SW480 (cell line): ENCODE measurements around the gene BMP2K.

Experiments used
- DNase-seq: peaks from one replicate; pipeline ENCODE4 v3.0.0-alpha.2; 2016; ENCODE audit warnings: low spot score

Gene BMP2K

DNA sequence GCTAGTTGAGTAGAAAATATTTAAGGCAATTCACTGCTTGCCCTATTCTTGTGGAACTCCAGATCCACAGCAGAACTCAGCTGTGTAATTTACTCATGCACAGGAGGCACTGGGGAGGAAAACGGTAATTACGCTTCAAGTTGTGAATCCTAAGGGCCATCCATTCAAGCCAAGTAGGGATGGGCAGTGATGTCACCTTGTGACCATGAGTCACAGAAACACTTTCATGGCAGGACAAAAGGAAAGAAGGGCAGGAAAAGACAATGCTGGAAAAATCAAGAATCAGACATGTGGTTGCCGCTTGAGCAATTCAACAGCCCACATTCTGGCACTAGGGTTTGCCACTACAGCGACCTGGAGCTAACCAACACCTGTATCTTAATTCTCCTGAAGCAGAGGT, 161.7 kb downstream of the BMP2K start:
- DNase-seq = peak; percentile 2

DNA sequence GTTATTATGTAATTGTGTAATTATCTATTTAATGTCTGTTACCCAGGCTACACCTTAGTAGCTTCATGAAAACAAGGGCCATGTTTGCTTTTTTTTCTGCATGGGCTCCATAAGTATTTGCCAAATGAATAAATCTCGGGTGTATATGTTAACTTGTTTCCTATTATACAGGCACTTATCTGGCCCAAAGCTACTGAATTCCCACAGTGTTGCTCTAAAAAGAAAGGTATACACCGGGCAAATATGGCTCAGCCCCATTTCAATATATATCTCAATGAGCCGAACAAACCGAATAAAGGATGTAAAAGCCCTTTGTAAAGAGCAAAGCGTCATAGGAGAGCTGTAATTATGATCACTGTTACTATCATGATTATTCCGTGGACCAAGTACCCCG, 162.3 kb downstream of the BMP2K start:
- DNase-seq = no peak

DNA sequence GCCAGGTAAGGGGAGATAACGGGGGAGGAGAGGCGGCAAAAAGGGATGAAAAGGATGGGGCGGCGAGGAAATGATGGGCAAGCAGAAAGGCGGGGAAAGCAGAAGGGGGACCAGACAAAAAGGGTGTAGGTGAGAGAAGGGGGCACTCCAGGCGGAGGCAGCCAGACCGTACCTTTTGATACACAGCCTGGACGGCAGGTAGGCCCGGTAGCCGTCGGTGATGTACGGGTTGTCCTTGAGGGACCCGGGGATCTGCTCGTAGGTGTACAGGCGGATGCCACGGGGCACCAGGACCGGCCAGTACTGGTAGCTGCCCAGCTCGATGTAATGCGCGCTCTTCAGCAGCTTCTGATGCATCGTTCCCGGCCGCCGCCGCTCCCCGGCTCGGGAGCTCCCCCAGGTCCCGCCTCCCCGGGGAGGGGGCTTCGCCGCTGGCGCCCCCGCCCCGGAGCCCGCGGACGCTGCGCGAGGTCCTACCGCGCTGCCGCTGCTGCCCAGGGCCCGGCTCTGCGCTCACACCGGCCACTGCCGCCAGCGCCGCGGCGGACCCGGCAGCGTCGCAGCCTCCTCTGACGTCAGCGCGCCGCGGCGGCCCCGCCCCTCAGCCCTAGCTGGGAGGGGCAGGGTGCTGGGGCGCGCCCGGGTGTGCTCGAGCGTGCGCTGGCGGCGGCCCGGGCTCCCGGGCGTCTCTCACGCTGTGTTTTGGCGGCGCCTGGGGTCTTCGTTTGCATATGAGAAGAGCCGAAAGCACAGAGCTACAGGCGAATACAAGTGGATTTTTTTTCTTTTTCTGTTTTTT, 162.9 kb downstream of the BMP2K start, which contains the start of gene PAQR3:
Gene PAQR3 (minus strand): TSS at position 571 of the 799 bp plus-strand sequence. CDS start 214 bp downstream, at position 357.
- peak; percentile 72 for DNase-seq

DNA sequence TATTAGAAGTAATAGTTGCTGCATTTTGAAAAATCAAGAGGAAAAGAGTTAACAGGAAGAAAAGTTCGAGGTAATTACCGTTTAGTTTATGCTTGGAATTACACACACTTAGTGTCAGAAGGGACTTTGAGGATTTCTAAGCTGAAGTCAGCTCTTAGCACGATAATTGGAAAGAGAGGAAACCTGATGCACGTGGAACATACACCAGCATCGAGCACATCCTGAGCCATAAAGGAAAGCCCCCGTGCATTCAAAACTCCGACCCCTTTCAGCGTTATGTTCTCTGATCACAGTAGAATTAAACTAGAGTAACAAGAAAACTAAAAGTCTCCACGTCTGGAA, 163.5 kb downstream of the BMP2K start:
- DNase-seq = no peak

DNA sequence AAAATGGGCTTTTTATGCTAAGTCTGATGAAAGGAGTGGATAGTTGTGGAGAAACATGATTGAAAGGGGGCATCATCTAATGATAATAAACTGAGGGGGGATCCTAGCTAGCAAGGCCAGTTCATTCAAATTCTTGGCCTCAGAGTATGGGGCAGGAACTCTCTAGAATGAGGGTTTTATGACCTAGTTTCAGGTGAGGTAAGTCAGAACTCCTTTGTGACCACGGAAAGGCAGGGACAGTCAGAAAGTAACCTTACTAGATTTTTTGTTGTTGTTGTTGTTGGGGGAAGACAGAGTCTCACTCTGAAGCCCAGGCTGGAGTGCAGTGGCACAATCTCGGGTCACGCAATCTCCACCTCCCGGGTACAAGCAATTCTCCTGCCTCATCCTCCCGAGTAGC, 164.6 kb downstream of the BMP2K start:
- DNase-seq = no peak

DNA sequence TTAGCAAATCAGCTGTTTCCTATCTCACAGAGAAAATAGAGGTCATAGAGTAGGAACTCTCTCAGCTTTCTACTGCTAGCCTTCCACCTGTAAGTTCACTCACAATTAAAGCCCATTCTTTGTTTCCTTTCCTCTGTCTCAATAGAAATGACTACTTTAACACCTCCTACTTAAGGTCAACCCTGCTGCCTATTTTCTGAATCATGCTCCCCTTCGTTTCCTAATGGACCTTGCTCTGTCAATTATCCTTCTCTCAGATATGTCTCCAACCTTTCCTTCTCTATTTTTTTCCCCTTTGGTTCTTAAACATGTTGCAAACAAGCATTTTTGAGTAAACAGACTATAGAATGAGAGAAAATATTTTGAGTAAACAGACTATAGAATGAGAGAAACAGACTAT, 168.2 kb downstream of the BMP2K start:
- no peak for DNase-seq

DNA sequence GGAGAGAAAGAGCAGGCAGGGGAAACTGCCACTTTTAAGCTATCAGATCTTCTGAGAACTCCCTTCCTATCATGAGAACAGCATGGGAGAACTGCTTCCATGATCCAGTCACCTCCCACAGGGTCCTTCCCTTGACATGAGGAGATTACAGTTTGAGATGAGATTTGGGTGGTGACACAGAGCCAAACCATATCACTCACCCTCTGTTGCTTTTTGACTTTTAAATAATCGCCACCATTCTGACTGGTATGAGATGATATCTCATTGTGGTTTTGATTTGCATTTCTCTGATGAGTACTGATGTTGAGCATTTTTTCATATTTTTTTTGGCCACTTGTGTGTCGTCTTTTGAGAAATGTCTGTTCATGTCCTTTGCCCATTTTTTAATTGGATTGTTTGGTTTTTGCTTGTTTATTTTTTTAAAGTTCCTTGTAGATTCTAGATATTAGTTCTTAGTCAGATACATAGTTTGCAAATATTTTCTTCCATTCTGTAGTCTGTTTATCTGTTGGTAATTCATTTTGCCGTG, 169.6 kb downstream of the BMP2K start:
- DNase-seq = no peak

DNA sequence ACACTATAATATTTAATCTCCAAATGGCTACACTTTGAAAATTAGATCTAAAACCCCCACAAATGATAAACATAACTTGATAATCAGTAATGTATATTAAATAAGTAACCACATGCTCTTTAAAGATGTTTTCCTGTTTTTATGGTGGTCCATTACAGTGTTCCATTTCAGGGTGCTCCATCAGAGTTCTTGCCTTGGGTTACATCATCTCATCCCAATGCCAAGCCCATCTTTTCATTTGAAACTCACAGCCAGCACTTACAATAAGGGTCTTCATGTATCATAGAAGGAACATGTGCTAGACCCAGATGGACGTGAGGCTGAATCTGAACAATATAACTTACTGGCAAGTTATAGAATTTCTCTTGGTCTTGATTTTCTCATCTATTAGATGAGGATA, 173.6 kb downstream of the BMP2K start:
- DNase-seq = peak; percentile 5

DNA sequence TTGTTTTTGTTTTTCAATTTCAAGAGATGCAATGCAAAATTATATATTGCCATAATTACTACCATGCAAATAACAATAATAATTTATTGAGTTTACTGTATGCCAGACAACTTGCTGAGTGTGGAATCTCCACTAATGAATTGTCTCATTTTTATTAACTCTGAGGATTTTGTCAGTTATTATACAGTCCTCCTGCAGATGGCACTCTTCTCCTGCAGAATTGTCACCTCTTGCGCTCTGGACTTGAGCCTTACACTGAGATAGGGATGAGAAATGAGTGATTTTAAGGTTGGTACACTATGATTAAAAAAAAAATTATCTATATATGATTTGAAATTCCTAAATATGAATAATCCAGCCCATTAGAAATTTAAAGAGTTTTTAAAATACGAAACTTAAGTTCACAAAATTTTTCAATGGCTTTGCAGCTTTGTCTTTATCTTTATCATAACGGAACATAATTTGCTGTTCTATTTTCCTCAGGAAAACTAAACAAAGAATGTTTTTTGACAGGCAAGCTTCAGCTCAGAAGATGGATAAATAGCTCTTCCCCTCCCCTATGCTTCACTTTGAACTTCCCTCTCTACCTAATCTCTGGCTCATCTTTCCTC, 175.8 kb downstream of the BMP2K start:
- peak; percentile 42 for DNase-seq

DNA sequence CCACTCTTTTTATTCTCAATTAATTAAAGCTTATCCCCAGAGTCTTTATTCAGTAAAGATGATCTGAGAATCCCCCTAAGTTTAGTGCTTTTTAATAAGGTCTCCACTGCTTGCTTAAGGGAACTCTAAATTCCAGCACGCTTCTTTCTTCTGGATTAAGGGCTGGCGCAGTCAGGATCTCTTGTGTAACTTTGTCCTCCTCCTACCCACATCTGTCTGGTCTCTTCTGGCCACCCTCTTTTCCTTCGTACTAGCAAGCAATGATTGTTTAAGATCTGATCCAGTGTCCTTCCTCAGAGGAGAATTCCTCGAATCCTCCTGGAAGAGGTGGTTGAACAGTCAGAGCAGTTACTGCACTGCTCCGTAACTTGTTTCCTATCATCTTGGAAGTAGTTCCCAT, 177.1 kb downstream of the BMP2K start:
- no peak for DNase-seq

DNA sequence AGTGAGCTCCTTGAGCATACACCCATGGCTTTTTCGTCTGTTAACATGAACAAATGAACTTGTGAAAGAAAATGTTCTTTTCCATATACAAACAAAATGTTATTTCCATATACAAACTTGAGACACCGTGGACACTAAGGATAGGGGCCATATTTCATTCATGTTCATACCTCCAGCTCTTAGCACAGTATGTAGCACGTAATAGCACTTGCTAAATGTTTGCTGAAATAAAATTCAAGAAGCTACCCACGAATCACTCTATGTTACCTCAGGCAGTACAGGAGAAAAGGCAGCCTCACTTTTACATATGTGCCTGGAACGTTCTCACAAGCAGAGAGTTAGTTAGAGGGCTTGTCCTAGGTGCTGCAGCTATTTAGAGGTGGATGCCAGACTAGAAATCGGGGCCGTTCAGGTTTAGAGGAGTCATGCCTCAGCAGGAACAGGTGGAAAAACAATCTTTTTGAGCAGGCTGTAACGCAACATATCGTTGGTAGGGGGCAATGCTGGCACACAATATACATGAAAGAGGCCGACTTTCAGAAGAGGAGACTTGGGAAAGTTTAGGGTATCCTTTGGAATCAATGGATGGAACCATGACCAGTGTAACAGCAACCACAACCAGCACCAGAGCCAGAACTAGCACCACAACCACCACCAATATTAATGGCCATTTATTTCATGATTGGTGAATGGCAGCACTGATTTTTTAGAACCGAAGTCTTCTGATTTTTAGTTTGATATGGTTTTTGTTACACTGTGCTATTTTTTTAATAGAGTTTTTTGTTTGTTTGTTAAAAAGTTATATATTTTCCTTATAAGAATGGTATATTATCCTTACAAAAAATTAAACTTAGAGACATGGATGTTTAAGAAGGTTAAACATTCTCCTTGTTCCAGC, 177.9 kb downstream of the BMP2K start:
- peak; percentile 18 for DNase-seq

DNA sequence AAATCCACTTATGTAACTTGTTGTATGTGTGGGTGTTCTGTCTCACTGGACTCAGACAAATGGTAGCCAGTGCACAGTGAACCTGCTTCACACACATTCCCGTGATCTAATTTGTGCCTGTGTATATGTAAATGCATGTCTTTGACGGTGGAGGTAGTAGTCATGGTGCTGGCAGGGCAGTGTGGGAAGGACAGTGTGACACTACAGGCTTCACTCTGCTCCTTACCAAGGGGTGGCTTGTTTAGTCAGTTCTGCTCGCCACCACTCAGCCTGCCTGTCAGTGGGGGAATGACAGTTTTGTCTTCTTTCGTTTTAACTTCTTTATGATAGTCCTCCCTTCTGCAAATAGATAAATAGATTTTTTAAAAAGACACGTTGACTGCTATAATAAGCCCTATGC, 180.8 kb downstream of the BMP2K start:
- DNase-seq = no peak

DNA sequence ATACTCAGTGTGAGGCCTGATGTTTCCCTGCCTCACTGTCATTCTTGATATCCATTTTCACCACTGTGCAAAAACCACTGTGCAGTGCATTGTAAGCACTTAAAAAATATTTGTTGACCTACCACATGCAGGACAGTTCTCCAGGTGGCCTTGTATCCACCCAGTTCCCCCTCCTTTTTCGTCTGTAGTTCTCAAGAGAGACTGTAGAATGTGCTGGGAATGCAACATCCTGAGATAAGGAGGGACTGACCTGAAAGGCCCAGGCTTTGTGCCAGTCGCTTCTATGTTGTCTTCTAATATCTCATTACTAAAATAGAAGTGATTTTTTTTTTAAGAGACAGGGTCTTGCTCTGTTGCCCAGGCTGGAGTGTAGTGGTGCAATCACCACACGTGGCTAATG, 184.8 kb downstream of the BMP2K start:
- no peak for DNase-seq
